GM18505 (cell line): ENCODE measurements around the gene ZNF561.
"Not testable (repeated sequence)": the region's sequence is repeated elsewhere in the genome, so short reads cannot be mapped to it uniquely, and the experiment has no call there.

Experiments
- ATAC-seq: cut with Tn5 transposase; IDR thresholded peaks from one replicate; pipeline ENCODE4 v1.9.1; 2021; ENCODE audit not compliant: unreplicated experiment
- POLR2A ChIP-seq: IDR thresholded peaks from 4 replicates; pipeline ENCODE4 v1.6.1; 2011; ENCODE audit warnings: borderline replicate concordance; ENCODE audit not compliant: insufficient read depth, insufficient read length; ENCODE audit errors: extremely low read depth

Gene ZNF561

DNA sequence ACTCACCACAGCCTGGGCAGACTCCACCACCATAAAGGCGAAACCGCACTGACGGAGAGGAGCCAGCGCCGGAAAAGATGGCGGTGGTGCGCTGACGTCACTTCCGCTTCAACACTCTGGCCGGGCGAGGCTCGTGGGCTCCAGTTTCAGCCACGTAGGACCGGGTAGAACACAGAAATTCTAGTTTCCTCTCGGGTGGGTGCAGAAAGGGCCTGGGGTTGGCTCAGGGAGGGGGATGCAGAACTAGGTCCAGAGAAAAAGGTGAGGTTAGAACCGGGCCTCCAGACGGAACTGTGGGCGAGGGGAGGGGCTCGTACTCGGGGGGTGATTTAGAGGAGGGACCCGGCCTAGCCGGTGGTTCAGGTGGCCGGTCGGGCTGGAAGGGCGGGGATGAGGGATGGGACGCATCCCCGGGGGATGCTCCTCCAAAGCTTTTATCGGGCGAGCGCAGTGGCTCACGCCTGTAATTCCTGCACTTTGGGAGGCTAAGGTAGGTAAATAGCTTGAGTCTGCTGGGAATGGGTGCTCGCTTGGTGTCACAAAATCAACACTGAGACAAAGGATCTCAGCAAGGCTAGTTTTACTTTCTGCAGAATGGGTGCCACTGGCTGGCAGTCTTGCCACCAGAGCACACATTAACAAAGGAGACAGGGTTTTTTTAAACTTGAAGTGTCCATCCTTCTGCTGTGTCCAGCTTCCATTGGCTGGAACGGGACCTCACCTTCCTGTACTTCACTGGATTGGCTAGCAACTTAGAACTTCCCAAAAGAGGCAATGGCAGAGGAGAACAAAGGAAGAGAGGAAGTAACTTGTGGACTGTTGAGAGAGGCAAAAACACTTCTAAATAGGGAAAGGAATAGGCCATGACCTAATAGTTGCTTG, at the start of gene ZNF561:
Gene ZNF561 (minus strand): TSS at position 77 of the 882 bp plus-strand sequence. CDS start 1,776 bp downstream, outside the sequence.
- ATAC-seq: peak; percentile 83
- peak; percentile 78 for TF ChIP-seq POLR2A

GRCh38 chr19:9668544-9668943, 47.5 kb upstream of the ZNF561 start:
- no peak for ATAC-seq

GRCh38 chr19:9667898-9668297, 46.9 kb upstream of the ZNF561 start:
- no peak for TF ChIP-seq POLR2A
- no peak for ATAC-seq

More at GRCh38 chr19:9668544-9668943, 47.5 kb upstream of the ZNF561 start:
- no peak for TF ChIP-seq POLR2A

DNA sequence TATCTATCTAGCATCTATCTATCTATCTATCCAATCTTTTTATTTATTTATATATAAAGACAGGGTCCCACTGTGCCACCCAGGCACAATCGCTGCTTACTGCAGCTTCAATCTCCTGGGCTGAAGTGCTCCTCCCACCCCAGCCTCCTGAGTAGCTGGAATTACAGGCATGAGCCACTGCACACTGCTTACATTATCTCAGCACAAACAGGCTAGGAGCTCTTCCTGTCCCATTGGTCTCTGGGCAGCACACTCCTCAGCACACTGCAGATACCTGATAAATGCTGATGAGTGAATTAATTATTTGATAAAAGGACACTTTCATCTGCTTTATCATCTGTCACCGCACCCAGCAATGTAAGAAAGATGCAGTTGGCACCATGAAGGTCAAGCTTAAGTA, 37.7 kb upstream of the ZNF561 start:
- no peak for TF ChIP-seq POLR2A
- no peak for ATAC-seq

GRCh38 chr19:9653066-9653555, 32.1 kb upstream of the ZNF561 start:
- ATAC-seq: not testable (repeated sequence)

GRCh38 chr19:9651464-9651863, 30.4 kb upstream of the ZNF561 start:
- ATAC-seq: not testable (repeated sequence)

DNA sequence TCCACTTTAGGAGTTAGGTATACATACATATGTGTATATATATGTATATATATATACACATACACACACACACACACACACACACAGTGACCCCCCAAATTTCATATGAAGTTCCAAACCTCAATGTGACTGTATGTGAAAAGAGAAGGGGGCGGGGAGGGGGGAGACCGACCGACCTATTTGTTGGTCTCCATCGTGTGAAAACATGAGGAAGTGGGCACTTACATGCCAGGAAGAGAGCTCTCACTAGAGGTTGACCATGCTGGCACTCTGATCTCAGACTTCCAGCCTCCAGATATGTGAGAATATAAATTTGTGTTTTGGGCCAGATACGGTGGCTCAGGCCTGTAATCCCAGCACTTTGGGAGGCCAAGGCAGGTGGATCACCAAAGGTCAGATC, 29.3 kb upstream of the ZNF561 start:
- no peak for TF ChIP-seq POLR2A

GRCh38 chr19:9645472-9645871, 24.4 kb upstream of the ZNF561 start:
- no peak for TF ChIP-seq POLR2A
- no peak for ATAC-seq

More for the DNA sequence above, 29.3 kb upstream of the ZNF561 start:
- ATAC-seq: no peak

DNA sequence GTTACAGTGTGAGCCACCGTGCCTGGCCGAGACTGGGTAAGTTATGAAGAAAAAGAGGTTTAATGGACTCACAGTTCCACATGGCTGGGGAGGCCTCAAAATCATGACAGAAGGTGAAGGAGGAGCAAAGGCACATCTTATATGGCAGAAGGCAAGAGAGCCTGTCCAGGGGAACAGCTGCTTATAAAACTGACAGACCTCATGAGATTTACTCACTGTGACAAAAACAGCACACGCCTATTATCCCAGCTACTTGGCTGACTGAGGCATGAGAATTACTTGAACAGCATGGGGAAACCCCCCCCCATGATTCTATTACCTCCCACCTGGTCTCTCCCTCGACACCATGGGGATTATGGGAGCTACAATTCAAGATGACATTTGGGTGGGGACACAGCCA, 23.4 kb upstream of the ZNF561 start:
- no peak for TF ChIP-seq POLR2A
- ATAC-seq: no peak

DNA sequence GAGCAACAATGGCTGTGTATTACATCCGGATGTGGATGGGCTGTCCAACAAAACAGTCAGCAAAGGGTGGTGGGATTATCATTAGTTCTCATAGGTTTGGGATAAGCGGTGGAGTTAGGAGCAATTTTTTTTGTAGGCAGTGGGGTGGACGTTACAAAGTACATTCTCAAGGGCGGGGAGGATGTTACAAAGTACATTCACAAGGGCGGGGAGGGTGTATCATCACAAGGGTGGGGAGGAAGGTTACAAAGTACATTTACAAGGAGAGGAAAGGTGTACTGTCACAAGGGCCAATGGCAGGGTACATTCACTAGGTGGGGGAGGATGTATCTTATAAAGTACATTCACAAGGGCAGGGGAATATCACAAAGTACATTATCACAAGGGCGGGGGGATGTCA, 20.8 kb upstream of the ZNF561 start:
- TF ChIP-seq POLR2A: no peak
- ATAC-seq: no peak

DNA sequence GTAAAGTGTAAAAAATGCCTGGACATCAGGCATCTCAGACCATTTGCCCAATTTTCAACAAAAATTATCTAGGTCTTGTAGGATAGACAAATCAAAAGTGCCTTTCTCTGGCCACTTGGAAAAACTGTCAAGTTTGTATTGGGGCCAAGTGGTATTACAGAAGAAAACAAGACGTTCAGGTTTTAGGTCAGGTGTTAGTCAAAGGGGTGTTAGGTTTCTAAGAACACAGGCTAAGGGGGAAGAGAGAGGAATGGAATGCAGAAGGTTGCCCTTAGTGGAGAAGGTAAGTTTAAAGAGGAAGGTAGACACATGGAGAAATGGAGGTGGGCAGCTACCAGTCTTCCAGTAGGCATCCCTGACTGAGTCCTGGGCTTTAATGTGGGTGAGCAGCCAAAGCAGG, 19.9 kb upstream of the ZNF561 start:
- no peak for ATAC-seq
- no peak for TF ChIP-seq POLR2A

DNA sequence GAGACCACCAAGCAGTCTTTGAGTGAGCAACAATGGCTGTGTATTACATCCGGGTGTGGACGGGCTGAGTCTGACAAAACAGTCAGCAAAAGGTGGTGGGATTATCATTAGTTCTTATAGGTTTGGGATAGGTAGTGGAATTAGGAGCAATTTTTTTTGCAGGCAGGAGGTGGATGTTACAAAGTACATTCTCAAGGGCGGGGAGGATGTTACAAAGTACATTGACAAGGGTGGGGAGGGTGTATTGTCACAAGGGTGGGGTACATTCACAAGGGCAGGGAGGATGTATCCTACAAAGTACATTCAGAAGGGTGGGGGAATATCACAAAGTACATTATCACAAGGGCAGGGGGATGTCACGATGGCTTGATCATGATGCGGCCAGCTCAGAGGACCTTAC, 15.0 kb upstream of the ZNF561 start:
- TF ChIP-seq POLR2A: no peak
- no peak for ATAC-seq

DNA sequence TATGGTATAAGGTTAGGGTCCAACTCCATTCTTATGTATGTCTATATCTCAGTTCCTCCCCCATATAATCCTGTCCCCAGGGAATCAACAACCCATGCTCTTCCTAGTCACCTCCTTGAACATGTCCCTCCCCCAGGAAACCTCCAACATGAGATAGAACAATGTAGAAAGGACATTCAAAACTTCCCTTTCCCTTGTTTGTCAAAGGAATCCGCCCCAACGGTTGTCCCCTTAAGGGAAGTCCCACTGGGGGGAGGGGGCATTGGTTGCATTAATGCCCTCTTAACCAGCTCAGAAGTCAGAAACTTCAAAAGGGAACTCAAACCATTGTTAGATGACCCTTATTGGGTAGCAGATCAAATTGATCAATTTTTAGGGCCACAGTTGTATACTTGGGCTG, 6.8 kb upstream of the ZNF561 start:
- no peak for TF ChIP-seq POLR2A
- ATAC-seq: no peak

- no peak for ATAC-seq
These were observed 1.5 kb upstream of the ZNF561 start for GRCh38 chr19:9622531-9622930.

GRCh38 chr19:9620842-9621155, 233 bp downstream of the ZNF561 start:
- ATAC-seq: no peak
- no peak for TF ChIP-seq POLR2A

More at GRCh38 chr19:9622531-9622930, 1.5 kb upstream of the ZNF561 start:
- no peak for TF ChIP-seq POLR2A

DNA sequence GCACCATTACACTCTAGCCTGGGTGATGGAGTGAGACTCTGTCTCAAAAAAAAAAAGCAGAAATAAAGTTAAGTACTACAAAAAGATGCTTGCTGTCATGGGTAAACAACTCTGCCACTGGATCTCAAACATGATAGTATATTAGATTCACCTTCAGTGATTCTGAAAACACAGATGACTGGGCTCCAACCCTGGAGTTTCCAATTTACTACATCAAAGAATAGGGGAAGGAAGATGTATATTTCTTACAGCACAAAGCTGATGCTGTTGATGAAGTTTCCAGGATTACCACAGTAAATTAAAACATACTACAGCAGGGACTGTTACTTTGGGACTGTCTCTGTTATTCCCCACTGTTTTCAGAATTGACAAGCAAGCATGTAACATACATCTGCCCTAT, 5.2 kb downstream of the ZNF561 start:
- no peak for TF ChIP-seq POLR2A
- ATAC-seq: no peak
